Lung (tissue), 12 donors: ENCODE results near the gene EXOC6B. TPM values are rescaled to one million over a fixed set of nuclear protein-coding genes. Genes with fewer than 3 reads are reported as not detected.
A peak's percentile ranks its signal among the peaks of the same experiment; 100 is the strongest.

Experiments used
- ATAC-seq: fragments of 200-7000 bp; cut with Tn5 transposase; one replicate; pipeline ENCODE4 v1.9.1; 2020; ENCODE audit warnings: moderate number of reproducible peaks; ENCODE audit not compliant: insufficient read depth, low FRiP score
- DNase-seq, 3 donors: peaks; one replicate each; pipeline ENCODE4 v3.0.0-alpha.2; 2013 to 2017
- H3K27ac ChIP-seq, 2 donors: one replicate each; pipeline ENCODE4 v1.5.1; 2013; ENCODE audit warnings: mild to moderate bottlenecking in 2 of 2, moderate library complexity in 2 of 2, control low read depth in 1 of 2, inconsistent platforms in 1 of 2, low read depth in 1 of 2, low read length in 1 of 2
- H3K27me3 ChIP-seq, 3 donors: one replicate each; pipeline ENCODE4 v1.5.1; 2013; ENCODE audit warnings: low read length in 2 of 3; ENCODE audit not compliant: control insufficient read depth in 3 of 3, insufficient read depth in 3 of 3
- H3K36me3 ChIP-seq, 4 donors: one replicate each; pipeline ENCODE4 v1.5.1; 2013; ENCODE audit warnings: low read length in 4 of 4, mild to moderate bottlenecking in 1 of 4, moderate library complexity in 1 of 4; ENCODE audit not compliant: control insufficient read depth in 4 of 4, insufficient read depth in 4 of 4
- H3K4me1 ChIP-seq, 5 donors: one replicate each; pipeline ENCODE4 v1.5.1; 2013; ENCODE audit warnings: low read length in 5 of 5, mild to moderate bottlenecking in 2 of 5, moderate library complexity in 1 of 5; ENCODE audit not compliant: control insufficient read depth in 5 of 5, insufficient read depth in 5 of 5
- H3K4me3 ChIP-seq: one replicate; pipeline ENCODE4 v1.5.1; 2013; ENCODE audit warnings: mild to moderate bottlenecking, control low read depth, moderate library complexity
- H3K9ac ChIP-seq, 2 donors: one replicate each; pipeline ENCODE4 v1.5.1; 2013; ENCODE audit warnings: low read length in 2 of 2, control low read depth in 1 of 2; ENCODE audit not compliant: insufficient read depth in 1 of 2
- H3K9me3 ChIP-seq, 4 donors: one replicate each; pipeline ENCODE4 v1.5.1; 2013; ENCODE audit warnings: low read length in 3 of 4, mild to moderate bottlenecking in 1 of 4, moderate library complexity in 1 of 4; ENCODE audit not compliant: control insufficient read depth in 4 of 4, insufficient read depth in 3 of 4
- WGBS, 2 donors: extraction: QIAGEN DNeasy Blood & Tissue Kit; methylation state at CpG; one replicate each; pipeline ENCODE4 v1.1.7; 2013; 5-methylcytosine and 5-hydroxymethylcytosine counted together
- polyA plus RNA-seq, 2 donors: library from polyadenylated mRNA; stranded (reverse); fragments of 200-250 nt; gene quantifications; one replicate each; pipeline ENCODE4 v1.2.1, GENCODE V29; 2013
- total RNA-seq, 2 donors: library from RNA; depleted of rRNA in 1 of 2; stranded (reverse); fragments of >200 nt in 1 of 2; gene quantifications; one replicate each; pipeline ENCODE4 v1.2.1, GENCODE V29; 2014 to 2021
- TF ChIP-seq, protein P1 (sequence below): IDR thresholded peaks from 2 replicates; pipeline ENCODE4 v1.5.1; 2012; ENCODE audit warnings: mild to moderate bottlenecking; ENCODE audit errors: control extremely low read depth, extremely low read depth
- donor health status: control.
- donor health status: control.
- donor health status: Bipolar disorder and iron deficiency.
- donor health status: healthy.
- donor health status: DM: yes; HTN: yes; CAD: no.

Gene EXOC6B
- total and polyA plus RNA-seq, 4 donors: 3.3 to 46.0 (median 12.7) TPM

DNA sequence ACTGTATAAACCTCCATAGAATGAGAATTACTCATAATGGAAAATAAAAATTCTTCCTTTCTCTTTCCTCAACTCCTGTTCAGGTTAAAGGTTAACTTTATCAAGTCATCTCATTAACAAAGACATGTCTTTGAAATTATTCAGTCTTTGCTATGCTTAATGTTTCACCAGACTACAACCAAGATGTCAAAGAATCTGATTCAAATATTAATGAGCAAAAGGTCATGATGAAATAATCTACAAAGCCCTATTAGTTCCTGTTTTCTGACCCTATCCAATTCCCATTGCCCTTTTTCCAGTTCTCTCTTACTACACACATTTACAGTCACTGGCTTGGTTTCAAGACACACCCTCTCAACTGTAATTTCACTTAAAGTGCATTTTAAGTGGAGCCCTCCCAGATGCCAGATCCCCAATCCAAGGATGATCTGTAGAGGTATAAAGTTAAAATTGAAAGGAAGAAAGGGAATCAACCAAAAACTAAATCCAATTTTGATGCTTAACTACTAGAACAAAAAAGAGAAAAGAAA lies 431.2 kb downstream of the EXOC6B start:
- Histone ChIP-seq H3K27me3 (no peaks in the 10 kb centered on the region), H3K36me3 (no peaks in the 10 kb centered on the region), H3K9me3 (peaks cover 0 to 3% (median under 1%) of the 10 kb centered on the region in 4 donors), H3K9ac (no peak overlapping the region), H3K27ac (no peak overlapping the region), H3K4me3 (no peak overlapping the region), H3K4me1 (peaks cover 0 to 8% (median 5%) of the 10 kb centered on the region in 5 donors)
- ATAC-seq (no peak), DNase-seq (peak; percentile 13 to 77 (median 75))
- TF ChIP-seq, protein P1, sequence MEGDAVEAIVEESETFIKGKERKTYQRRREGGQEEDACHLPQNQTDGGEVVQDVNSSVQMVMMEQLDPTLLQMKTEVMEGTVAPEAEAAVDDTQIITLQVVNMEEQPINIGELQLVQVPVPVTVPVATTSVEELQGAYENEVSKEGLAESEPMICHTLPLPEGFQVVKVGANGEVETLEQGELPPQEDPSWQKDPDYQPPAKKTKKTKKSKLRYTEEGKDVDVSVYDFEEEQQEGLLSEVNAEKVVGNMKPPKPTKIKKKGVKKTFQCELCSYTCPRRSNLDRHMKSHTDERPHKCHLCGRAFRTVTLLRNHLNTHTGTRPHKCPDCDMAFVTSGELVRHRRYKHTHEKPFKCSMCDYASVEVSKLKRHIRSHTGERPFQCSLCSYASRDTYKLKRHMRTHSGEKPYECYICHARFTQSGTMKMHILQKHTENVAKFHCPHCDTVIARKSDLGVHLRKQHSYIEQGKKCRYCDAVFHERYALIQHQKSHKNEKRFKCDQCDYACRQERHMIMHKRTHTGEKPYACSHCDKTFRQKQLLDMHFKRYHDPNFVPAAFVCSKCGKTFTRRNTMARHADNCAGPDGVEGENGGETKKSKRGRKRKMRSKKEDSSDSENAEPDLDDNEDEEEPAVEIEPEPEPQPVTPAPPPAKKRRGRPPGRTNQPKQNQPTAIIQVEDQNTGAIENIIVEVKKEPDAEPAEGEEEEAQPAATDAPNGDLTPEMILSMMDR: no peak

- H3K36me3 ChIP-seq: no peaks in the 10 kb centered on the region
- H3K9ac ChIP-seq: no peak overlapping the region
- ATAC-seq (no peak), DNase-seq (no peak)
- H3K27ac ChIP-seq: no peak overlapping the region
- no peak overlapping the region for H3K4me3 ChIP-seq
- H3K4me1 ChIP-seq: peaks cover 0 to 1% (median 0%) of the 10 kb centered on the region in 5 donors
- 94 to 96% methylated on average over 2 of the region's 2 CpGs for WGBS, 2 donors
- TF ChIP-seq, protein P1: no peak
- H3K27me3 ChIP-seq: no peaks in the 10 kb centered on the region
- H3K9me3 ChIP-seq: peaks cover 0 to 6% (median 3%) of the 10 kb centered on the region in 4 donors
These were observed 436.4 kb downstream of the EXOC6B start for GRCh38 chr2:72389447-72389846.

DNA sequence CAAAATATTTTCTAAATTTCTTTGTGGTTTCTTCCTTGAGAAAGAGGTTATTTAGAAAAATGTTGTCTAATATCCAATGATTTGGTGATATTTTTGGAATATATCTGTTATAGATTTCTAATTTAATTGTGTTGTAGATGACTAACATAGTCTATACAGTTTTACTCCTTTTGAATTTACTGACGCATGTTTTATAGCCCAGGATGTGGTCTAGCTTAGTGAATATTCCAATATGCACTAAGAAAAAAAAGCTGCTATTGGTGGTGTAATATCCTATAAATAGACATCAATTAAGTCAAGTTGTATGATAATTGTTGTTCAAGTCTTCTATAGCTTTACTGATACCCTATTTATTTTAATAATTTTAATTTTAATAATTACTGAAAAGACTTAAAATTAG lies 437.6 kb downstream of the EXOC6B start:
- ATAC-seq: no peak
- no peak overlapping the region for H3K9ac ChIP-seq
- no peaks in the 10 kb centered on the region for H3K36me3 ChIP-seq
- H3K4me3 ChIP-seq: no peak overlapping the region
- DNase-seq: no peak
- no peak overlapping the region for H3K27ac ChIP-seq
- no peaks in the 10 kb centered on the region for H3K4me1 ChIP-seq
- 97 to 98% methylated on average over 1 of the region's 1 CpG for WGBS, 2 donors
- TF ChIP-seq, protein P1: no peak
- no peaks in the 10 kb centered on the region for H3K27me3 ChIP-seq
- H3K9me3 ChIP-seq: peaks cover 0 to 6% (median 3%) of the 10 kb centered on the region in 4 donors

DNA sequence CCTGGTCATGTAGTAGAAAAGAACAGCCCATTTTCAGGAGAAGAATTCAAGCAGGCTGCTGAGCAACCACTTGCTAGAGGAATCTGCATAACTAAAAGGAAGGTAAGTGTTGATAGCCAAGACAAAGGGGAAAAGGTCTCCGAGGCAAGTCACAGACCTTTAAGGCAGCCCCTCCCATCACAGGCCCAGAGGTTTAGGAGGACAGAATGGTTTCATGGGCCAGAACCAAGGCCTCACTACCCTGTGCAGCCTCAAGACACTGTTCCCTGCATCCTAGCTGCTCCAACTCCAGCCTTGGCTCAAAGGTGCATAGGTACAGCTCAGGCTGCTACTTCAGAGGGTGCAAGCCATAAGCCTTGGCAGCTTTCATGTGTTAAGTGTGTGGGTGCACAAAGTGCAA lies 439.5 kb downstream of the EXOC6B start:
- Histone ChIP-seq H3K9ac (no peak overlapping the region), H3K9me3 (peaks cover 0 to 4% (median 2%) of the 10 kb centered on the region in 4 donors), H3K27ac (no peak overlapping the region), H3K4me1 (no peaks in the 10 kb centered on the region), H3K4me3 (no peak overlapping the region), H3K36me3 (no peaks in the 10 kb centered on the region), H3K27me3 (no peaks in the 10 kb centered on the region)
- WGBS, 2 donors: 80 to 94% methylated on average over 1 of the region's 1 CpG
- DNase-seq (no peak), ATAC-seq (no peak)
- TF ChIP-seq, protein P1: no peak
